Measurements from ENCODE around the gene ZNF536. TPM values are rescaled to one million over a fixed set of nuclear protein-coding genes. Genes with fewer than 3 reads are reported as not detected.
A peak's percentile ranks its signal among the peaks of the same experiment; 100 is the strongest.

ZNF536 gene
- total and polyA plus RNA-seq, 2 donors from 2014 or later: 0.19 to 0.25 TPM

DNA sequence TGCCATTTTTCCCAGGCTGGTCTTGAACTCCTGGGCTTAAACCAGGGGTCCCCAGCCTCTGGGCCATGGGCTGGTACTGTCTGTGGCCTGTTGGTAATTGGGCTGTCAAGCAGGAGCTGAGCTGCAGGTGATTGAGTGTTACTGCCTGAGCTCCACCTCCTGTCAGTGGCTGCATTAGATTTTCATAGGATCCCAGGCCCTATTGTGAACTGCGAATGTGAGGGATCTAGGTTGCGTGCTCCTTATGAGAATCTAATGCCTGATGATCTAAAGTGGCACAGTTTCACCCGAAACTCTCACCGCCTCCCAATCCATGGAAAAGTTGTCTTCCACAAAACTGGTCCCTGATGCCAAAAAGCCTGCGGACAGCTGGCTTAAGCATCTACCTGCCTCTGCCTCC, 16.6 kb upstream of the ZNF536 start:
- Histone ChIP-seq H3K27me3 (ENCODE audit: control insufficient read depth, insufficient read depth, low read length) (no peaks in the 10 kb centered on the region), H3K9me3 (ENCODE audit: control insufficient read depth in 2 of 3, insufficient read depth in 1 of 3, low read length in 3 of 3) (no peaks in the 10 kb centered on the region), H3K4me1 (ENCODE audit: control insufficient read depth in 2 of 3, insufficient read depth in 2 of 3, low read depth in 1 of 3, low read length in 3 of 3) (no peaks in the 10 kb centered on the region), H3K4me3 (ENCODE audit: low read length in 3 of 3) (no peak overlapping the region), H3K36me3 (ENCODE audit: control insufficient read depth in 2 of 3, insufficient read depth in 3 of 3, low read length in 3 of 3) (no peaks in the 10 kb centered on the region), H3K9ac (ENCODE audit: low read length in 3 of 3) (no peak overlapping the region), H3K27ac (ENCODE audit: low read depth in 2 of 2, low read length in 2 of 2) (no peak overlapping the region)
- intact Hi-C loops (cut with DNase I): no loop called here
- DNase-seq (peak in 1 of 5 donors; percentile 15), FAIRE-seq (no peak)
- TF ChIP-seq, protein P1, sequence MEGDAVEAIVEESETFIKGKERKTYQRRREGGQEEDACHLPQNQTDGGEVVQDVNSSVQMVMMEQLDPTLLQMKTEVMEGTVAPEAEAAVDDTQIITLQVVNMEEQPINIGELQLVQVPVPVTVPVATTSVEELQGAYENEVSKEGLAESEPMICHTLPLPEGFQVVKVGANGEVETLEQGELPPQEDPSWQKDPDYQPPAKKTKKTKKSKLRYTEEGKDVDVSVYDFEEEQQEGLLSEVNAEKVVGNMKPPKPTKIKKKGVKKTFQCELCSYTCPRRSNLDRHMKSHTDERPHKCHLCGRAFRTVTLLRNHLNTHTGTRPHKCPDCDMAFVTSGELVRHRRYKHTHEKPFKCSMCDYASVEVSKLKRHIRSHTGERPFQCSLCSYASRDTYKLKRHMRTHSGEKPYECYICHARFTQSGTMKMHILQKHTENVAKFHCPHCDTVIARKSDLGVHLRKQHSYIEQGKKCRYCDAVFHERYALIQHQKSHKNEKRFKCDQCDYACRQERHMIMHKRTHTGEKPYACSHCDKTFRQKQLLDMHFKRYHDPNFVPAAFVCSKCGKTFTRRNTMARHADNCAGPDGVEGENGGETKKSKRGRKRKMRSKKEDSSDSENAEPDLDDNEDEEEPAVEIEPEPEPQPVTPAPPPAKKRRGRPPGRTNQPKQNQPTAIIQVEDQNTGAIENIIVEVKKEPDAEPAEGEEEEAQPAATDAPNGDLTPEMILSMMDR (IDR thresholded peaks at IDR 0.05; ENCODE audit: borderline replicate concordance, extremely low read depth, insufficient read depth): no peak

DNA sequence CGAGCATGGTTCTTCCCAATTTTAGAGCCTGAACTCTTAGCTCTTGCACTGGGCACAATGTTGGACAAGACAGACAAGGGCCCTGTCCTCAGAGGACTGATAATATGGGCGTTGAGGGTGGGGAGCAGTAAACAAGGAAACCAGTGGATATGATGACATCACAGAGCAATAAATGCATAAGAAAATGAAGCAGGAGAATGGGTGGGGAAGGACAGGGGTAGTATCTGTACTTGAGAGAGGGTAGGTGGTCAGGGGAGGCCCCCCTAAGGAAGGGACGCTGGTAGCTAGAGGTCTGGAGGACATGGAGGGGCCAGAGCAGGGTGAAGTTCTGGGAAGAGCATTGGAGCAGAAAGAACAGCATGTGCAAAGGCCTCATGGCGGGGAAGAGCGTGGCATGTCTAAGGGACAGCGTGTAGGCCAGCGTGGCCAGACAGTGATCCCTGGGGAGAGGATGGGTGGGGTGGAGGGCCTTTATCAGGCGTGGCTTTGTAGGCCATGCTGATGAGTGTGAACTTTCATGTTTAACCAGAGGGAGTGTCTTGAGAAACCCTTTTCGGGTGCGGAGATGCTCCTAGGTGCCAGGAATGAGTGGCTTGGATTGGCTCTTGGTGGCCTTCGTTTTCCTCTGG, 15.1 kb upstream of the ZNF536 start:
- Histone ChIP-seq H3K36me3 (ENCODE audit: control insufficient read depth in 2 of 3, insufficient read depth in 3 of 3, low read length in 3 of 3) (no peaks in the 10 kb centered on the region), H3K27me3 (ENCODE audit: control insufficient read depth, insufficient read depth, low read length) (no peaks in the 10 kb centered on the region), H3K4me3 (ENCODE audit: low read length in 3 of 3) (no peak overlapping the region), H3K4me1 (ENCODE audit: control insufficient read depth in 2 of 3, insufficient read depth in 2 of 3, low read depth in 1 of 3, low read length in 3 of 3) (no peaks in the 10 kb centered on the region), H3K9me3 (ENCODE audit: control insufficient read depth in 2 of 3, insufficient read depth in 1 of 3, low read length in 3 of 3) (no peaks in the 10 kb centered on the region), H3K9ac (ENCODE audit: low read length in 3 of 3) (no peak overlapping the region), H3K27ac (ENCODE audit: low read depth in 2 of 2, low read length in 2 of 2) (no peak overlapping the region)
- TF ChIP-seq, protein P1 (IDR thresholded peaks at IDR 0.05; ENCODE audit: borderline replicate concordance, extremely low read depth, insufficient read depth): no peak
- intact Hi-C loops (cut with DNase I): no loop called here
- no peak for FAIRE-seq
- peak in 2 of 5 donors; percentile 13 to 43 for DNase-seq

DNA sequence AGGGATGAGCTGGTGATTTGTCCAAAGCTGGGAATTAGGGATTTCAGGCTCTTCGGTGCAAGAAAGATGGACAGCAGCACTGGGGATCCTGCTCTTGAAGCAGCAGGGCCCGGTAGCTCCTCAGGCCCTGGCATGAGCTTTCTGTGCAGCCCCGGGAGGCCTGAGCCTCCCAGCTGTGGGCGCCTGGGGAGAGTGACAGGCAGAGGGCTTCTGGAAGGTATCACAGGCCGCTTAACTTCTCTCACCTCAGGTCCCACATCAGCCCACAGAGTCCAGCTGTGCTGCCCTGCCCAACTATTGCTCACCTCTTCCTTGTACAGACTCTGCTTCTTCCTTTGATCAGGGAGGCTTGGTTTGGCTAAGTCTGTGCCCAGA, 14.6 kb upstream of the ZNF536 start:
- no peak overlapping the region for H3K27ac ChIP-seq (ENCODE audit: low read depth in 2 of 2, low read length in 2 of 2)
- H3K4me1 ChIP-seq (ENCODE audit: control insufficient read depth in 2 of 3, insufficient read depth in 2 of 3, low read depth in 1 of 3, low read length in 3 of 3): no peaks in the 10 kb centered on the region
- intact Hi-C loops (cut with DNase I): no loop called here
- no peak overlapping the region for H3K9ac ChIP-seq (ENCODE audit: low read length in 3 of 3)
- H3K27me3 ChIP-seq (ENCODE audit: control insufficient read depth, insufficient read depth, low read length): no peaks in the 10 kb centered on the region
- H3K36me3 ChIP-seq (ENCODE audit: control insufficient read depth in 2 of 3, insufficient read depth in 3 of 3, low read length in 3 of 3): no peaks in the 10 kb centered on the region
- DNase-seq: peak in 1 of 5 donors; percentile 14
- TF ChIP-seq, protein P1 (IDR thresholded peaks at IDR 0.05; ENCODE audit: borderline replicate concordance, extremely low read depth, insufficient read depth): no peak
- no peaks in the 10 kb centered on the region for H3K9me3 ChIP-seq (ENCODE audit: control insufficient read depth in 2 of 3, insufficient read depth in 1 of 3, low read length in 3 of 3)
- H3K4me3 ChIP-seq (ENCODE audit: low read length in 3 of 3): no peak overlapping the region
- no peak for FAIRE-seq

DNA sequence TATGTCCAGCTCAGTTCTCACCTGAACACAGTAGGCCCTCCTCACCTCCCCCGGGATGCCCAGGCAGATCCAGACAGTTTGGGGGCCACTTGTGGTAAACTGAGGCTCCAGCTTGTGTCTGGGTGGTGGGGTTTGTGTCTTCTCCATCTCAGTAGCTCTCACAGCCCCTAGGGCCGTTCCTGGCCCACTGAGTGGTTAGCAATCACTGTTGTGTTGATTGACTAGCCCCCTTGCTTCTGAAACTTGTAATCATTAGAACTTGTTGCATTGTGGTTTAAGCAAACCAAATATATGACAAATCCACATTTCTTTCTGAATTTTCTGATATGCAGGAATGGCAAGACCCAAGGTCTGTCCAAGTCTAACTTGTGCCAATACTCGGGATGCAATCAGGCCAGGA, 13.9 kb upstream of the ZNF536 start:
- no peak for FAIRE-seq
- Histone ChIP-seq H3K9me3 (ENCODE audit: control insufficient read depth in 2 of 3, insufficient read depth in 1 of 3, low read length in 3 of 3) (no peaks in the 10 kb centered on the region), H3K9ac (ENCODE audit: low read length in 3 of 3) (no peak overlapping the region), H3K36me3 (ENCODE audit: control insufficient read depth in 2 of 3, insufficient read depth in 3 of 3, low read length in 3 of 3) (no peaks in the 10 kb centered on the region), H3K4me1 (ENCODE audit: control insufficient read depth in 2 of 3, insufficient read depth in 2 of 3, low read depth in 1 of 3, low read length in 3 of 3) (no peaks in the 10 kb centered on the region), H3K27me3 (ENCODE audit: control insufficient read depth, insufficient read depth, low read length) (no peaks in the 10 kb centered on the region), H3K27ac (ENCODE audit: low read depth in 2 of 2, low read length in 2 of 2) (no peak overlapping the region), H3K4me3 (ENCODE audit: low read length in 3 of 3) (no peak overlapping the region)
- TF ChIP-seq, protein P1 (IDR thresholded peaks at IDR 0.05; ENCODE audit: borderline replicate concordance, extremely low read depth, insufficient read depth): no peak
- DNase-seq: peak in 1 of 5 donors; percentile 1
- intact Hi-C loops (cut with DNase I): no loop called here
